GM21390 (cell line): ENCODE measurements around the gene TNS2.

ENCODE experiments used
- ATAC-seq: cut with Tn5 transposase; IDR thresholded peaks from one replicate; pipeline ENCODE4 v1.9.1; 2021; ENCODE audit not compliant: unreplicated experiment

The TNS2 gene

DNA sequence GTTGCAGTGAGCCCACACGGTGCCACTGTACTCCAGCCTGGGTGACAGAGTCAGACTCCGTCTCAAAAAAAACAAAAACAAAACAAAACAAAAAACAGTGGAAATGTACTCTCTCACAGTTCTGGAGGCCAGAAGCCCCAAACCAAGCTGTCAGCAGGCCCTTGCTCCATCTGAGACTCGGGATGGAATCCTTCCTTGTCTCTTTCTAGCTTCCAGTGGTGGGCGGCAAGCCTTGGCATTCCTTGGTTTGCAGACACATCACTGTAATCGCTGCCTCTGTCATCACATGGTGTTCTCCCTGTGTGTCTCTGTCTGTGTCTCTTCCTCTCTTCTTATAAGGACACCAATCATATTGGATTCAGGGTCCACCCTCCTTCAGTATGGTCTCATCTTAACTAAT lies 6.4 kb downstream of the TNS2 start:
- ATAC-seq: no peak

DNA sequence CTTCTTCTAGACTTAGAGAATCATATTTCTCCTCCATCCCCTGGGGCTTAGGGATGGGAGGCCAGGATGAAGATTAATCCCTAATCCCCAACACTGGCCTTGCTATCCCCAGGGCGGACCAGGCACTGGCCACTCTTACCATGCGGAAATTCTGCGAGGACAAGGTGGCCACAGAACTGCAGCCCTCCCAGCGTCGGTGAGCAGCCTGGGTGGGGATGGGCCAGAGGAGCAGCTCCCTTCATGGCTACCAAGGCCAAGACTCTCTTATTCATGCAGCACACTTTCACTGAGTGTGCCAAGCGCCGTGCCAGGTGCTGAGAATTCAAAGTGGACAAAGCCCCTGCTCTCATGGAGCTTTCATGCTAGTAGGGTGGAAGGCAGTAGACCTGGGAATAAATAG lies 7.0 kb downstream of the TNS2 start:
- no peak for ATAC-seq

DNA sequence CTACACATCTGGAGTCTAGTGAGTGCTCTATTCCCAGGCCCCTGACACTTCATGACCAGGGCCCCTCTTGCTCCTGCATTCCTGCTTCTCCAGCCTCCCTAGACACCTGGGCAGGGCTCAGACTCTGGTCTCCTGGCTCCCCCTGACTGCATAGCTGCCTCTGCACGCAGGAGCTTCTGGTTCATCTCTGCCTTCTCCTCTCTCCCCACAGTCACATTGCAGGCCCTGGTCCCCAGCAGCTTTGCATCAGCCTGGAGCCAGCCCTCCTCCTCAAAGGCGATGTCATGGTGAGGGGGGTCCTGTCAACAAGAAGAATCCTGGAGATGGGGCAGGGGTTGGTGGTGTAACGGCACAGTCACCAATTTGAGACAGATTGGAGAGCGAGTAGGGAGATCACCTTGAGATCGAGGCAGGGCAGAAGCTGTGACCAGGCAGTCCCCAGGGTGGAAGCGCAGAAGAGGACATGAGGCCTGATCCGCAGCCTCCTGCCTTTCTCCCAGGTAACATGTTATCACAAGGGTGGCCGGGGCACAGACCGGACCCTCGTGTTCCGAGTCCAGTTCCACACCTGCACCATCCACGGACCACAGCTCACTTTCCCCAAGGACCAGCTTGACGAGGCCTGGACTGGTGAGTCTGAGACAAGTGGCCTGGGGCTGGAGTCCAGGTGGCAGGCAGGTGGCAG lies 8.1 kb downstream of the TNS2 start:
- ATAC-seq: no peak

DNA sequence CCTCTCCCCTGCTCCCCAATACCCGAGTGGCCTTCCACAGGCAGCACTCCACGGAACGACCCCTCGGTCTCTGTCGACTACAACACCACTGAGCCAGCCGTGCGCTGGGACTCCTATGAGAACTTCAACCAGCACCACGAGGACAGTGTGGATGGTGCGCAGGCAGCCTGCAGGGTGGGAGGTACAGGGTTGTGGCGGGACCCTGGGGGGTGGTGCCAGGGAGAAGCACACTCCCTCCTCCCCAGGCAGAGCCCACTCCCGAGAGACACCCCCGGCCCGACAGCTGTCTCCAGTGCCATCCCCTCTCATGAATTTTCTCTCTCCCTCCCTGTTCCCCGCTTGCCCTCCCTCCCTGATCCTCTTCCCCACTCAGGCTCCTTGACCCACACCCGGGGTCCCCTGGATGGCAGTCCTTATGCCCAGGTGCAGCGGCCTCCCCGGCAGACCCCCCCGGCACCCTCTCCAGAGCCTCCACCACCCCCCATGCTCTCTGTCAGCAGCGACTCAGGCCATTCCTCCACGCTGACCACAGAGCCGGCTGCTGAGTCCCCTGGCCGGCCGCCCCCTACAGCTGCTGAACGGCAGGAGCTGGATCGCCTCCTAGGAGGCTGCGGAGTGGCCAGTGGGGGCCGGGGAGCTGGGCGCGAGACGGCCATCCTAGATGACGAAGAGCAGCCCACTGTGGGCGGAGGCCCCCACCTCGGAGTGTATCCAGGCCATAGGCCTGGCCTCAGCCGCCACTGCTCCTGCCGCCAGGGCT lies 9.0 kb downstream of the TNS2 start:
- ATAC-seq: no peak

DNA sequence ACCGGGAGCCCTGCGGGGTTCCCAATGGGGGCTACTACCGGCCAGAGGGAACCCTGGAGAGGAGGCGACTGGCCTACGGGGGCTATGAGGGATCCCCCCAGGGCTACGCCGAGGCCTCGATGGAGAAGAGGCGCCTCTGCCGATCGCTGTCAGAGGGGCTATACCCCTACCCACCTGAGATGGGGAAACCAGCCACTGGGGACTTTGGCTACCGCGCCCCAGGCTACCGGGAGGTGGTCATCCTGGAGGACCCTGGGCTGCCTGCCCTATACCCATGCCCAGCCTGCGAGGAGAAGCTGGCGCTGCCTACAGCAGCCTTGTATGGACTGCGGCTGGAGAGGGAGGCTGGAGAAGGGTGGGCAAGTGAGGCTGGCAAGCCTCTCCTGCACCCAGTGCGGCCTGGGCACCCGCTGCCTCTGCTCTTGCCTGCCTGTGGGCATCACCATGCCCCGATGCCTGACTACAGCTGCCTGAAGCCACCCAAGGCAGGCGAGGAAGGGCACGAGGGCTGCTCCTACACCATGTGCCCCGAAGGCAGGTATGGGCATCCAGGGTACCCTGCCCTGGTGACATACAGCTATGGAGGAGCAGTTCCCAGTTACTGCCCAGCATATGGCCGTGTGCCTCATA lies 9.7 kb downstream of the TNS2 start:
- no peak for ATAC-seq

DNA sequence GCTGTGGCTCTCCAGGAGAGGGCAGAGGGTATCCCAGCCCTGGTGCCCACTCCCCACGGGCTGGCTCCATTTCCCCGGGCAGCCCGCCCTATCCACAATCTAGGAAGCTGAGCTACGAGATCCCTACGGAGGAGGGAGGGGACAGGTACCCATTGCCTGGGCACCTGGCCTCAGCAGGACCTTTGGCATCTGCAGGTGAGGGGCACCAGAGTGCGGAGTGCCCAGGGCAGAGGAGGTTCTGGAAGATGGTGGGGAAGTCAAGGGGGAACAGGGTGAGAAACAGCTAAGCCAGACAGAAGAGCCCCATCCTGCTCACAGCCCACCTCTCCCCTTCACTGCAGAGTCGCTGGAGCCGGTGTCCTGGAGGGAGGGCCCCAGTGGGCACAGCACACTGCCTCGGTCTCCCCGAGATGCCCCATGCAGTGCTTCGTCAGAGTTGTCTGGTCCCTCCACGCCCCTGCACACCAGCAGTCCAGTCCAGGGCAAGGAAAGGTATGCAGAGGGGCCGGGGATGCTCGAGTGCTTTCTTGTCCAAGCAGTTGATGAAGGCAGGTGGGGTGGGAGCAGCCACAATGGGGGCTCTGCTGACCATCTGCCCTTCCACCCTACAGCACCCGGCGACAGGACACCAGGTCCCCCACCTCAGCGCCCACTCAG lies 10.3 kb downstream of the TNS2 start:
- no peak for ATAC-seq

DNA sequence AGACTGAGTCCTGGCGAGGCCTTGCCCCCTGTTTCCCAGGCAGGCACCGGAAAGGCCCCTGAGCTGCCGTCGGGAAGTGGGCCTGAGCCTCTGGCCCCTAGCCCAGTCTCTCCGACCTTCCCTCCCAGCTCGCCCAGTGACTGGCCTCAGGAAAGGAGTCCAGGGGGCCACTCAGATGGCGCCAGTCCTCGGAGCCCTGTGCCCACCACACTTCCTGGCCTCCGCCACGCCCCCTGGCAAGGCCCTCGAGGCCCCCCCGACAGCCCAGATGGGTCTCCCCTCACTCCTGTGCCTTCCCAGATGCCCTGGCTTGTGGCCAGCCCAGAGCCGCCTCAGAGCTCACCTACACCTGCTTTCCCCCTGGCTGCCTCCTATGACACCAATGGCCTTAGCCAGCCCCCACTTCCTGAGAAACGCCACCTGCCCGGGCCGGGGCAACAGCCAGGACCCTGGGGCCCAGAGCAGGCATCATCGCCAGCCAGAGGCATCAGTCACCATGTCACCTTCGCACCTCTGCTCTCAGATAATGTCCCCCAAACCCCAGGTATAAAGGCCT lies 10.9 kb downstream of the TNS2 start:
- no peak for ATAC-seq

DNA sequence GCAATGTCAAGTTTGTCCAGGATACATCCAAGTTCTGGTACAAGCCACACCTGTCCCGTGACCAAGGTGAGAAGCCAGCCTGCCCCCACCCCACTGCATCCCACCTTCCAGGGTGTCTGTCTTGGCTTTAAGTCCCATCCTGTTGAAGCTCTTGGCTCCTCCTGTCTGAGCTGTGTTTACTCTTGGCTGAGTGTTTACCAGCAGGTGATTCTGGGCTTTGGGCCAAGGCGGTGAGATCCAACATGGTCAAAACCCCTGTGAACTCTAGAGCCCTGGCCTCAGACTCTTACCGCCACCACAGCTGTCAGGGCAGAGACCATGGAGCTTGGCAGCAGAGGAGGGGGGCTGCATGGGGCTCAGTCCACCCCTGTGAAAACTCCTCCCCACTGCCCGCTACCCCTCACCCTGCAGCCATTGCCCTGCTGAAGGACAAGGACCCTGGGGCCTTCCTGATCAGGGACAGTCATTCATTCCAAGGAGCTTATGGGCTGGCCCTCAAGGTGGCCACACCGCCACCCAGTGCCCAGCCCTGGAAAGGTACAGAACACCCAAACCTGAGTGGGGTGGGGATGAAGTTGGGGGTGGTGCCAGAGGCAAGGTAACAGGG lies 11.6 kb downstream of the TNS2 start:
- ATAC-seq: no peak

DNA sequence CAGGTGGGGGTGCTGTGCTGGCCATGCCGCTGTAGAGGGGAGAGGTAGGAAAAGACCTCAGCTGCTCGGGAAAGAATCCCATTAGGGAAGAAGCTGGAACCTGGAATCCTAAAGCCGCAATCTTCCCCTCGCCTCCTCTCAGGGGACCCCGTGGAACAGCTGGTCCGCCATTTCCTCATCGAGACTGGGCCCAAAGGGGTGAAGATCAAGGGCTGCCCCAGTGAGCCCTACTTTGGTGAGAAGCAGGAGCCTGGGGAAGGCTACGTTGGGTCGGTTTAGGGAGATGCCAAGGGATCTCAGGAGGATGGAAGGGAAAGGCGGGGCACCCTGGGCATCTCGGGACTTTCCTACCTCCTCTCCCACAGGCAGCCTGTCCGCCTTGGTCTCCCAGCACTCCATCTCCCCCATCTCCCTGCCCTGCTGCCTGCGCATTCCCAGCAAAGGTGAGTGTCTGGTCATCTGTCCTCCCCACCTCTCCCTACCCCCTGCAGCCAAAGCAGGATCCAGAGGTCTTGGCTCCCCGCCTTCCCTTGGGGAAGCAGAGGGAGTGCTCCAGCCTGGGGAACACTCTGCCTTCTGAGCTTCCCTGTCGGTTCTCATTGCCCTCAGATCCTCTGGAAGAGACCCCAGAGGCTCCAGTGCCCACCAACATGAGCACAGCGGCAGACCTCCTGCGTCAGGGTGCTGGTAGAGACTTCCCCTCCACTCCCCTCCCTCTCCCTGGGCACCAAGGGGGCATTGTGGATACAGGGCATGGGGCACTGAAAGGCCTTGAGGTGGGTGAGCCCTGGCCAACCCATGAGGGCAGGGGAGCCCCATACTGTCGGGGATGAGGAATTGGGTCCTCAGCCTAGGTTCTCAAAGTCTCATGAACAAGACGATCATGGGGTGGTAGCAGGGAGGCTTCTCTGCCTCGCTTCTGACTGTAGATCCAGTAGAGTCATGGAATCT lies 12.4 kb downstream of the TNS2 start:
- no peak for ATAC-seq

DNA sequence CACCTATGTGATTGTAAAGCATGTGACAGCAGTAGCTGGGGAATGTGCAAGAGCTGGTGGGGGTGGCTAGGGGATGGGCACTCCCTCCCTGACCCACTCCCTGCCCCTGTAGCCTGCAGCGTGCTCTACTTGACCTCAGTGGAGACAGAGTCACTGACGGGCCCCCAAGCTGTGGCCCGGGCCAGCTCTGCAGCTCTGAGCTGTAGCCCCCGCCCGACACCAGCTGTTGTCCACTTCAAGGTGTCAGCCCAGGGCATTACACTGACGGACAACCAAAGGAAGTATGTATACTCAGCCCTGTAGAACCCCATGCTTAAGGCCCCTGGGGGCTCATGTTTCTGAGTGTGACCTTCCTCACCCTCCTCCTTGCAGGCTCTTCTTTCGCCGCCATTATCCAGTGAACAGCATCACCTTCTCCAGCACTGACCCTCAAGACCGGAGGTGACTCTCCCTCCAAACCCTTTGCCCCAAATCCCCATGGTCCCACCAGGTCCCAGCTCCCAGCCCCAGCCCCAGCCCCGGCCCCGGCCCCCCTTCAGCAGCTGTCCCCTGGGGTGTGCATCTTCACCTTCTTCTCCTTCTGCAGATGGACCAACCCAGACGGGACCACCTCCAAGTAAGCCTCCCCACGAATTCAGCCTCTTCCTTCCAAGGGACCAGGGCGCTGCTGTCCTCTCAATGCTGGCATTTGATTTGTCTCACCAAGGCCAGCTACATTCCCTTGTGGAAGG lies 13.3 kb downstream of the TNS2 start:
- no peak for ATAC-seq

DNA sequence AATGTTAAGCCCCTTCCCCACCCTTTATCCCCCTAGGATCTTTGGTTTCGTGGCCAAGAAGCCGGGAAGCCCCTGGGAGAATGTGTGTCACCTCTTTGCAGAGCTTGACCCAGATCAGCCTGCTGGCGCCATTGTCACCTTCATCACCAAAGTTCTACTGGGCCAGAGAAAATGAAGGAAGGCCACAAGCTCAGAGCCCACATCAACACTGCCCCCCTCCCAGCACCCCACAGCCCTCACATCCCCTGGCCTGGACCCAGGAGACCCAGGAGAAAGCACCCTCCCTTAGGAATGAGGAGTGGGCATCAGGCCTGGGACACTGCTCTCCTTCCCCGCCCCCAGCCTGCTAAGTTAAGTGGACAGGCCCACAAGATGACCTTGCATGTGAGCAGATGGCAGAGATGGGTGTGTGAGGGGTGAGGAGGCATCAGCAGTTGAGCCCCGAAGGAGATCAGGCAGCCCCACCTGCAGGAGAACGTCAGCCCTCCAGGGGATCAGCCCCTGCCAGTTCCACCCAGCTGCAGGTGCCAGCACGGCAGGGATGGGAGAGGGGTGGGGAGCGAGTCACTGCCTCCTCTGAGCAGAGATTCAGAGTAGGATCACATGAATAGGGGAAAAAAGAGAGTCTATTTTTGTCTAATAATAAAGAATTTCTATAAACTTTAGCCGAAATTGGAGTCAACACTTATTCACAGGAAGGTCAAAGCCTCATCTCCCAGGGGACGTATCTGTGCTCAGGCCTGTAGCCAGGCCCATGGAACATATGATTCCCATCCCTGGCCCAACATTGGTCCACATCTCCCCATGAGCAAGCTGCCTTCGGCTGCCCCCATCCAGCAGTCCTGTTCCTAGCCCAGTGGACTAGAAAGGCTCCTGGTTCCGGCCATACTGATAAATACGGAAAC lies 14.1 kb downstream of the TNS2 start:
- ATAC-seq: no peak

DNA sequence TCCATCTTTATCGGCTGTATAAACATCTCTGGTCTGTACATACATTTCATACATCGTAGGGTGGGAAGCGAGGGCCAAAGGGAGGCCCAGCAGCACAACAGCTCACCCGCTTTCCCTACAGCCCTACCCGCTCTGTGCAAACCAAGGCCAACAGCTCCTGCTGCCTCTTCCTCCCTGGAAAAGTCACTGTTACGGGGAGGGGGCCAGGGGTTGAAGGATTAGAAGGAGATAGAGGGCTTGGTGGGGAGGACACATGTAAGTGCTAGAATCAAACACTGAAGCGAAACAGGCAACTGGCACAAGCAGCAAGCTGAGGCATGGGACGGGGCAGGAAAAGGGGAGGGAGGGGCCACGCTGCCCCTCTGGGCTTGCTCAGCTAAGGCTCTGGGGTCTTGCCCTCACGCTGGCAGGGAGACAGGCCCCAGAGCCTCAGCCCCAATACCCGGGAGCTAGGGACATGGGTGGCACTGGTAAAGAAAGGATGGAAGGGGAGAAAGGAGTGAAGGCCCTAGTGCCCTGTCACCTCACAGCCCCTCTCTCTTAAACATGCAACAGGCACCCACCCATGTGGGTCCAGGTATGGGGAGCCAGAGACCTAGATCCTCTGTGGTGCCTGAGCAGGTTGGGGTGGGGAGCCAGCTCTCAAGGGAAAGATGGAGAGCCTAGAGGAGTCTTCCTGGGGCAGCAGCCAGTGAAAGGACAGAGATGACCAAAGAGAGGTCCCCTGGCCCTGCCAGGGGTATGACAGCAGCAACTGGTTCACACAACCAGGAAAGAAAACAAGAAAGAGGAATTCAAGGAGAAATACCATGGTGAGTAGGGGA lies 15.0 kb downstream of the TNS2 start:
- ATAC-seq: no peak

DNA sequence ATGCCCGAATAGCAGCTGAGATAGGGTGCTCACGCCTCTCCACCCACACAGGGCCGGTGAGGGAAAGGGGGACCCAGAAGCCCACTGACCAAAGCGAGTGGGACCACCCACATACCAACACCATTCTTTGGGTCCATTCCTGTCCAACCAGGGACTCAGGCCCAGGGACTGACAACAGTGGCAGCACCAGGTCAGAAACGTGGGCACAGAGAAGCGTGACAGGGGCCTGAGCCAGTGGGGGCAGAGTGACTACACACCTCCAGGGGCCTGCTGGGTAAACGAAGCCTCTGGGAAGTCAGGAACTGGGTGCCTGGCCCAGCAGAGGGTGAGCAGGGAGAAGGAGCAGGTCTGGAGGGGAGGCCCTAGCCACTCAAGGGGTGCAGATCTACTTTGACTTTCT lies 15.6 kb downstream of the TNS2 start:
- no peak for ATAC-seq

DNA sequence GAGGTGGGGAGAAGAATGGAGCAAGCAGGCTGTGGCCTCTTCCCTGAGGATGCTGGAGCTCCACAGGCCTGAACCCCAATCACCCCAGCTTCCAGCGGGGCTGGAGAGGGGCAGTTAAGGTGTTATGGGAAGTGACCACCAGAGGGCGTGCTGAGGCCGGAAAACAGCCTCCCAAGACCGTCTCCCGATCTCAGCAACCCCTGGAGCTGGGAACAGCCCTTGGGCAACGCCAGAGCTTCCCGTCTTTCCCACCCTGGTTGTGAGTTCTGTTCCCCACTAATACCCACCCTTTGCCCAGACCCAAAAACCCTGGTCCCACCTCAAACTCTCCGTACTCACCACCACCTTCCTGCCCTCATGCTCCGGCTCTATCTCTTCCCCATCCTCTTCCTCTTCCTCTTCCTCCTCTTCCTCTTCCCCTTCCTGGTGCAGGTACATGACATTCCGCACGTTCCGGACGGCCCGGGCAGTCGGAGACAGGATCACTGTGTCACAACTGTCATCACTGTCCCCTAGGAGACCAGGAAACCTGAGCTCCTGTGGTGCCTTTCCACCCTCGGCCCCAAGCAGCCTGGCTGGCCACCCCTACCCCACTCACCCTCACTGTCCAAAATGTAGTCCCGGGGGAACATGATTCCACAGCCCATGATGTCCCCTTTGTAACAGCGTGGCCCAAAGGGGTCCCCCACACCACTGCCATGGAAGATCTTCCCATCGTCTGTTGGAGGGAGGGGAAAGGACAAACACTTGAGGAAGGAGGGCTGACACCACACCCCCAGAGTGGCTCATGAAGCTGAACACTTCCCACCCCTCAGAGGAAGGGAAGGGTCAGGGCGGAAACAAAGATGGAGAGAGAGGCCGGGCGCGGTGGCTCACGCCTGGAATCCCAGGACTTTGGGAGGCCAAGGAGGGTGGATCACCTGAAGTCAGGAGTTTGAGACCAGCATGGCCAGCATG lies 16.4 kb downstream of the TNS2 start:
- no peak for ATAC-seq

DNA sequence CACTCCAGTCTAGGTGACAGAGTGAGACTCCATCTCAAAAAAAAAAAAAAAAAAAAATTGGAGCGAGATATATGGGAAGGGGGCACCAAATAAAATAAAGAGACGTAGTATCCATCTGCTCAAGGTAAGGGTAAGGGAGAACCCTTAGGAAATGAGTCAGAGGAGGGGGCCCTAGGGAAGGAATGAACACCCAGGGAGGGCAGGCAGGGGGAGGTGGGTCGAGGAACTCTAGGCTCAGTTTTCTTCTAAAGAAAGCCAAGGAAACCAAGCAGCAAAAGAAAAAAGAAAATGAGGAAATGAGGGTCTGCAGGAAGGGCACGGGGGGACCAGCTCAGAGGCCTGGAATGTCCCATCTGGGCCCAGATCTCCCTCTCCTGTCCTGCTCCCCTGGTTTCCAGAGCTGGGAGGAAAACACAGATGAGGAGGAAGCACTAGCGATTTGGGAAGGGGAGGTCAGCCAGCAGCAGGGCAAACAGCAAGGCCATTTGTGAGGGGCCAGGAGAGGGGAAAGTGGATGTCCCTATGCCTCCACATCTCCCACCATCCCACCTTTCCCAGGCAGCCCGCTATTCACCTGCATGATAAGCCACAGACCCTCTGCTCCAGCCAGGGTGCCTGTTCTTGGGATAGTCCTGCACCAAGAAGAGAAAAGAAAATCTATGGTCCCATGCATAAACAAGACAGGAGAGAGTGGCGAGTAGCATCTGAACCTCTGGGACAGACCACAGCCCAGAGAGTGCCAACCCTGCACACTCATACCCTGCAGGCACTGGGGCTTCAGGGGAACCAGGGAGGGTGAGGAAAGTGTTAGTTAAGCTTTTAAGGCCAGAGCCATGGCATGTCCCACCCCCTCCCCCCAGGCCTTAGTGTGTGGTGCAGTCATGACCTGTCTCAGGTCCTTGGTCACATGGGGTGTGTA lies 17.5 kb downstream of the TNS2 start:
- ATAC-seq: no peak
